Measurements from ENCODE around the gene COMMD2.

The COMMD2 gene

GRCh38 chr3:149763565-149764195 is 11.4 kb upstream of the COMMD2 start:
- no peak for DNase-seq (ENCODE audit: low spot score)

DNA sequence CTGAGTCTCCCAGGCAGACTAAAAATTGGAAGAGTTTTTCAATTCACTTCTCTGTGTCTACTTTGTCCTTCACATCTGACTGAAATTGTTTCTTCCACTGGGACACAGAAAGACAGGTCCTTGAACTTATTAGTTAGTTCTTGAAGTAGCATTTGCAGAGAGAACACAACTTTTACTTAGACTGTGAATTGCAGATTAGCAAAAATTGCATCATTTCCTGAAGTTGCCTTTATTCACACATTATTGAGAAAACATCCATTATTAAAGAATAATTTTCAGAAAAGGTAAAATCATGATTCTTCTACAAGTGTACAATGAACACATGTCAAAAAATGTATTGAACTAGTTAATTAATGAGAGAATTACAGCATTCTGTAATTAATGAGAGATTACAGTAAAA is 1.4 kb upstream of the COMMD2 start:
- no peak for DNase-seq (ENCODE audit: low spot score)

DNA sequence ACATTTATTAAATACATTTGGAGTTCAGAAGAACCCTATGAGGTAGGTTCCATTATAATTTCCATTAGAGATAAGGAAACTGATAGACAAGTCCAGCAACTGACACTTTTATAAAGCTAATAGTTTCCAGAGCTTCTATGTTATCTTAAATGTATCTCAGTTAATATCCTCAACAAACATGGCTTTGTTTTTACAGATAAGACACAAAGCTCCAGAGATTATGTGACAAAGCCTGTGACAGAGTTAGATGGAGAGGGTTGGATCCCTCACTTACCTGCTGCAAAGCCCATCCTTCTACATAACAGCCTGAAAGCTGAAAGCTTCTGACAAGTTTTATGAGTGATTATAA is 473 bp upstream of the COMMD2 start:
- DNase-seq (ENCODE audit: low spot score): peak; percentile 19

GRCh38 chr3:149751551-149751950 is 738 bp downstream of the COMMD2 start:
- no peak for DNase-seq (ENCODE audit: low spot score)

DNA sequence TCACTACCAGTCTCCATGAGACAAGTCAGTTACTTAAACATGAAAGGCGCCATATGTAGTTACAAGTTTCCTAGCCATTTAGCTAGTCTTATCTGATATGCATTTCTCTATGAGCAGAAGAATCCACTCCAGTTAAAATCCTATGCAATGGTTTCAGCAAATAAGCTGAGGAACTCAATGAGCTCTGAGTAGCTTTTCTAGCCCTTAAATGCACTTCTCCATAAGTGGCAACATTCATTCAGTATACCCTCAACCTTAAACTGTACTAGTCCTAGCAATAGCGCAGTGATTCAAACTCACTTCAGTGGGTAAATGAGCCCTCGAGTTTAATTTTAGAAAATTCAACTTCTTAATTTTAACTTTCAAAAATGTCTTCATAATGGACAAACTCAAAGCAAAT is 7.7 kb downstream of the COMMD2 start:
- DNase-seq (ENCODE audit: low spot score): no peak

DNA sequence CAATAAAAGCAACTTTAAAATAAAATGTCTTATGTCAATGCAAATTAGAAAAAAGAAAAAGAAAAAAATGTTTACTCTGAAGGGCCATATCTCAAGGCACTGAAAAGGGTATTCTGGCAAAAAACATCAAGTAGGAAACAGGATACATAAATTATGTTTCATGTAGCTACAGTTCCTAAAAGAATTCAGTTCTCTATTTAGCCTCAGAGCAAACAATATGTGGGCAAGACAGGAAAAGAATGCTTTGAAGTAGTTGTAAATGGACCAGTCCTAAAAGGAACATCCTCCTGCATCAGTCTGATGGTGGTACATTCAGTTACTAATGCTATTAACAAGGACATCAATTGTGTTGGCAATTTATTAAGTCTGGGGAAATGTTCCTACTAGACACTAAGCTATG is 8.1 kb downstream of the COMMD2 start:
- DNase-seq (ENCODE audit: low spot score): no peak

GRCh38 chr3:149739396-149739795 is 12.9 kb downstream of the COMMD2 start:
- DNase-seq (ENCODE audit: low spot score): no peak

DNA sequence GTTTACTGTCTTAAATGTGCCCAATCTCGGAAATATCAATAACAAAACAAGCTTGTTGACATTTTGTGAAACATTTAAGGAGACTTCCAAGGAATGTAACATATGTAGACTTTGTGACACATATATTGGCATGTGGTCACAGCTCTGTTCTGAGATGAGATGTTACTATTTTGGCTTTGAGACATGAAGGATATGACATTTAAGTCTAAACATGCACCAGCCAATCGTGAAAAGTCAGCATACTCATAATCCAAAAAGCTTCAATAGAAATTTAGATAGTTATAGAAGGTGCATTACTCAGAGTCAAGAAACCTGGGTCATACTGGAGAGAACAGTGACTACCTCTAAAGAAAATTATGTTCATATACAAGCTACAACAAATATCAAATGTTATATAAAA is 13.4 kb downstream of the COMMD2 start:
- no peak for DNase-seq (ENCODE audit: low spot score)

DNA sequence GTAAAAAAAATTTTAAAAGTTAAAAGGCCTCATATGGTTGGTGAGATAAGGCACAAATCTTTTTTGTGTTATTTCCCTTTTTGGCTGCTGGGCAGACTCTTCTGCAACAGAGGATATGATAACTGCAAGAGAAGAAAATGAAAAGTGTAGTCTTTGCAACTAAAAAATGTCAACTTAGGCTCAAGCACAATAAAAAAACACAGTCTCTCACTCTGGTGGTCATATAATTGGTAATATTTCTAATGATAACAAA is 15.4 kb downstream of the COMMD2 start:
- DNase-seq (ENCODE audit: low spot score): no peak

DNA sequence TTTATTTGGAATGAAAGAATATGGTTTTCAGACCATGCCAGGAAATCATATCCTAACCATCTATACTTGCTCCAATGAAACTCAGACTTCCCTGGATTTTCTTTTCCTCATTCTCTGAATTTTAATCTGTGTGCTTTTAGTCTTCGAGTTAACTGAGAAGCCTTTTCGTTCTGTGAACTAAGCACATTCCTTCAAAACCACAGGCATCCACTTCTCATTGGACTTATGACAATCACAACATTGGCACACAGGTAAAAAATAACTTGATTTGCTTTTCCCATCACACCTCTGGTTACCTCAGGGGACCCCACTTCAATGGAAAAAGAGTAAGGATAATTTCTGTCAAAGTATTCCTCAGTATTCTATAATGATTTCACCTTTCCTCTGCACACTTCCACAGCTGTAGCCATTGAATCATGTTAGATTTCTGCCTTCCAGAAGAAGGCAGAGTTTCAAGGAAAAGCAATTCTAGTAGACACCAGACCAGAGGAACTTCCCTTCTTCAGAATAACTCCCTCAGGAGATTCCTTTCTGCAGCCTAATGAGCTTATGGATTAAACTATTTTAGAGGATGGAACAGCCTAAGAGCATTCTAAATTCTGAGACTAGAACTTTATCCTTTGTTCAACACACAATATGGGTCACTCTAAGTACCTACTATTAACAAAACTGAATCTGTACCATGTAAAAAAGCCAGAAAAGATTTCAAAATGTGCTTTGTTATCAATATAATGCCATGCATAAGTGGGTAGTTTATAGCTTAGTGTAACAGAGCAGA is 15.9 kb downstream of the COMMD2 start:
- no peak for DNase-seq (ENCODE audit: low spot score)

DNA sequence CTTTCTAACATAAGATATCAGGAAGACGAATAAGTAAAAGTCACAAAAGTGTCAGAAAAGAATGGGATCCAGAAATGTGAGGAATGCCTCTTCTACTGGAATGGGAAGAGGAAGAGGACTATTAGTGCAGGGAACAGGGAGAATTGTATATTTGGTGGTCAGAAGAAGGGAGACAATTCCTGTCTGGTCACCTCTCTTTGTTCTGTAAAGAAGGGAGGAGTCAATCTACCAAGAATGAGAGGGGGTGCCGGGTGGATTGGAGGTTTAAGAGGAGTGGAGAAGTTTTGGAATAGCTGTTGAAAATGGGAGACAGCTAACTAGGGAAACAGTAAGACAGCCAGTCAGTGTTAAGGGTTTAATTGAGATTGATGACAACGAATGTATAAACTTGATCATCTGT is 20.1 kb downstream of the COMMD2 start:
- no peak for DNase-seq (ENCODE audit: low spot score)

DNA sequence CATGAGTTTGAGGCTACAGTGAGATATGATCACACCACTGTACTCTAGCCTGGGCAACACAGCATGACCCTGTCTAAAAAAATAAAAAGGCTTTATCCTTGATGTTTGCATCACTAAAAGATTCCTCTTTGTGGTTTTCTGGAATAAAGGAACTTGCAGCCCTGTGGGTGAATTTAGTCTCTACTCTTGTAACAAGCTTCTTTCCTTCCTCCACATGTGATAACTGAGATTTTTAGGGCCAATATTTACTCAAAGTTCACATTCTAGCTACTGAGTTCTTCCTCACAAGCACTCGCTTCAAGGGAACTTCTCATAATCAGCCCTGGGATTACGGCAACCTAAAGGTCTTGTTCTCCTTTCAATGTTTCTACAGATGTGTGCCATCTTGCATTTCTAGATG is 24.6 kb downstream of the COMMD2 start:
- no peak for DNase-seq (ENCODE audit: low spot score)

DNA sequence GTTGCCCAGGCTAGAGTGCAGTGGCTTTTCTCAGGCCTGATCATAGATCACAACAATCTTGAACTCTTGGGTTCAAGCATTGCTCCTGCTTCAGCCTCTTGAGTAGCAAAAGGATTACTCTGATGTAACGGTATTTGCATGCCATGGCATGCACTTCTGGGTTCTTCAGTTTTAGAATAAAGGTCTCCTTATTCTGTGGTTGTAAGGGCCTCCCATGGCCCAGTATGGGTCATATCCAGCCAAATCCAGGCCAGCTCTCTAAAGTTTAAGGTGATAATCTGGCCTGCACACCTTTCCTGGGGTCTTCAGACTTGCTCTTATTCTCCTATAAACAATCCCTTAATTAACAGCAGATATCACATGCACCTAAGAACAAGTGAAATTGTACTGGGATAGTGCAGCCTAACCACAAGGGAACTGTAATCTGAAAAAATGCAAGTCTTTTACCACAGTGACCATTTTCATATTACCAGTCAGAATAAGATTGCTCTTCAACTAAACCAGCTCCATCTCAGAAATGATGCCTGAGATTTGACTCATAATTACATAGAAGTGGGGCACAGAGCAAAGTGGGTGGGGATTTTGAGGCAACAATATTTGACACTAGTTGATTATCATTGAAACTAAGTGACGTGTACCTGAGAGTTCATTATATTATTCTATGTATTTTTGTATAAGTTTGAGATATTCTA is 25.4 kb downstream of the COMMD2 start:
- no peak for DNase-seq (ENCODE audit: low spot score)

DNA sequence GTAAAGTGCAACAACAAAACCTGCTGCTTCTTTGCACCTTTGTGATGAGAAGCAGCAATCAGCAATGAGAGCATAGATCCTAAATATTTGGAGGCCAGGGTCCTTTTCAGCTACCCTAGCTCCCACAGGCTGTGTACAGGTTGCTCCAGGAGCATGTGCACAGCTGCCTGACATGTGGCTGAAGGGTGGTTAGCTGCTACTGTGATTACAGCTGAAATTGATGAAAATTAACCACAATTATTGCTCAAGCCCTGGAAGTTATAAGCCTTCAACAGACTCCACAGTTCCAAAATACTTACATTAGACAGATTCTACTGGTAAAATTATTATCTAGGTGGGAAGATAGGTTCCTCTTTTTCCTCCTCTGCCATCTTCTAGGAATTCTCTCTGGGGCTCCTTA is 28.5 kb downstream of the COMMD2 start:
- DNase-seq (ENCODE audit: low spot score): no peak

- no peak for DNase-seq (ENCODE audit: low spot score)
These were observed 31.4 kb downstream of the COMMD2 start for GRCh38 chr3:149720918-149721317.

- peak; percentile 68 for DNase-seq (ENCODE audit: low spot score)
These were observed 34.8 kb downstream of the COMMD2 start for GRCh38 chr3:149717391-149718056.

DNA sequence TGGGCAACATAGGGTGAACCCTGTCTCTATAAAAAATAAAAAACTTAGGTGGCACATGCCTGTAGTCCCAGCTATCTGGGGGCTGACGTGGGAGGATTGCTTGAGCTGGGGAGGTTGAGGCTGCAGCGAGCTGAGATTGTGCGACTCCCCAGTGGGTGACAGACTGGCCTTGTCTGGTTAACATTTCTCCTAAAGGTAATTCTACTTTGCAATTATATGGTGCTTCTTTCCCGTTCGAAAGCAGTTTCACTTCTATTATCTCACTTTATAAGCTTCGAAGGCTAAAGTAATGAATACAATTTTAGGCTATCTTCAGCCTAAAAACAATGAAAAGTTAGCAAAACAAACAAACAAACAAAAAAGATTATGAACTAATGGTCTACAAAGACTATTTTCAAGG is 35.3 kb downstream of the COMMD2 start:
- no peak for DNase-seq (ENCODE audit: low spot score)

DNA sequence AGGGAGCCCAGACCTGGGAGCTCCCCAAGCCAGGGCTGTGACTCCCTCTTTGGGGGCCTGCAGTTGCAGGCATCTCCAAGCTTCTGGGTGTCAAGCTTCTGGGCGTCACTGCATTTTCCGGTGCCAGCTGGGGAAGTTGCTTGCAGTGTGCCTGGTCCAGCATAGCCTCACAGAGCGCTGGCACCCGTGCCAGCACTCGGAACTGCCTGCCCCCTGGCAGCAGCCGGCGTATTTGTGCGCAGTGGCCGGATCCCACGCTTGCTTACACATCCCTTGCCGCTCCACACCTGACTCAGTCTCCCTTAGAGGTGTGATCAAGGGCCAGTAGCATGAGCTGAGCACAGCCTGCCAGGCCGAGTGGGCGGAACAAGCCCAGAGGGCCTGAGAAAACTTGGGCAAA is 37.0 kb downstream of the COMMD2 start:
- no peak for DNase-seq (ENCODE audit: low spot score)

DNA sequence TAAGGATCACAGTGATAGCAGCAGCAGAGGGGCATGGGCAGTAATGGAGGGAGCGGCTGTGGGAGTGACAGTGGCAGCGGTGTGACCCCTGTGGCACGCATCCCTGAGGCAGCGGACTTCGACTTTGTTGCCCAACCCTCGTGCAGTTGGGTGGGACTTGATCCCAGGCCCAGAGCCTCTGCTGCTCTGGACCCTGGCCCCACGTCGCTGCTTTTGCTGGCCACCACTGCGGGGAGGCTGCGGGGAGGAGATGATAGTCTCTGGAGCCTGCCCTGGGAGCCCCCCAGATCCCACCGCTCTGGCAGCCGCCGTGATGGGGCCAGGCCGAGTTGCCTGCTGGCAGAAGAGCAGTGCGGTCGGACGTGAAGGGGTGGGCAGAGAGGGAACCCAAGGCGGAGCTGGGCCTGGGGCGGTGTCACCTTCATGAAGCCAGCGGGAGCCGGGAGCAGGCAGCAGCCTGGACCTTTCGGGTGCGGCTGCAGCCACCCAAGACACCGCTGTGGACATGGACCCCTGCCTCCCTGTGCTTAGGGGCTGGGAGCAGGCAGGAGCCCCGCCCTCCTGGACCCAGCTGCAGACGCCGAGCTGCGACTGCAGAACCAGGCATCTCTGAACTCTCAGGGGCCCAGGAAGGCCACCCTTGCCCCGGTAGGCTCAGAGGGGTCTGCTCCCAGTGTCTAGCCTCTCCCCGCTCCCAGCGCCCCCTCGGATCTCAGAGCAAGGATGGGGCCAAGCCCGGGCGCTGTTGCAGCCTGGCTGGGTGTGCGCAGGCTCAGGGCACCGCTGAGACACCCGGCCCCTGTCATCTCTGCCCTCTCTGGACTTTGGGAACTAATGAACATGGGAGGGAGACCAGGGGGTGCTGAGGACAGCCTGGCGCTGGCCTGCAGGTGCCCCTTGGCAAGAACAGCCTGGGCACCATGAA is 38.3 kb downstream of the COMMD2 start:
- DNase-seq (ENCODE audit: low spot score): no peak

DNA sequence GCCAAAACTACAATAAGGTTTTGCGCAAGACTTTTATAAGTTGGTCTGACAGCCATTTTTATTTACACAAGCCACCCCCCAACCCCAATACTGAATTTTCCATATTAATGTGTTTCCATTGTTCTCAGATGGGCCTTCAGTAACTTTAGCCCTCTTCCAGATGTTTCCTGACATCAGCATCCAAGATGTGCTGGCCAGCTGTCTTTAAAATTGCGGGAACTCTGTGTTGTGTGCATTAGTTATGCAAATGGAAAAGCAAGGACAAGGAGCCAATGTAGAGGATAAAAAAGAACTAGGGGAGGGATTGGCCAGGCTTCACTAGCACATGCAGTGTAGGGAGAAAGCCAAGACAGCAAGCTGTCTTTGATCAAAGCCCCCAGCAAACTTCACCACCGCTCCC is 45.4 kb downstream of the COMMD2 start:
- DNase-seq (ENCODE audit: low spot score): no peak

DNA sequence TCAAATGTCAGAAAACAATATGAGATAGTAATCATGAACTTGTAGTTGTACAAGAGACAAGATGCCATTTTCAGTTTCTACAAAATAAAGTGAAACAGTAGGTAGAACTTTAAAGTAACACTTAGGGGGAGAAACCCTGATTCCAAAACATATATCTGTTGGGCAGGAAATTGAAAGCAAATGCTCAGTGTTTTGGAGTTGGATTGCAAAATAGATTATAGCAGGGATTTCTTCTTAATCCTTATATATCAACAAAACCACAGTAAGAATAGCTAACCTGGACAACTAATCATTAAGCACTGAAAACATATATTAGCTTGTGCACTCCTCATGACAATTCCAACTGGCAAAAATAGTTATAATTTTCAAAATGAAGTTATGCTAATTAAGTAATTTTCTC is 46.9 kb downstream of the COMMD2 start:
- DNase-seq (ENCODE audit: low spot score): no peak

DNA sequence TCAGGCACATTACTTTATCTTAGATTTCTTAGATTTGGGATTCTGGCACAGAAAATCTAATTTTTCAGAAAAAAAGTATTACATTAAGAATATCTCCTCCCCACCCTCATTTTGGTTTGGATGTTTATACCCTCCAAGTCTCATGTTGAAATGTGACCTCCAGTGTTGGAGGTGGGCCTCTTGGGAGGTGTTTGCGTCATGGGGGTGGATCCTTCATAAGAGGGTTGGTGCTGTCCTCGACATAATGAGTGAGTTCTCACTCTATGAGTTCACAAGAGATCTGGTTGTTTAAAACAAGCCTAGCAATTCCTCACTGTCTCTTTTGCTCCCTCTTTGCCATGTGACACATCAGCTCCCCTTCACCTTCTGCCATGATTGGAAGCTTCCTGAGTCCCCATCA is 48.8 kb downstream of the COMMD2 start:
- no peak for DNase-seq (ENCODE audit: low spot score)

All from COLO829 (cell line).